GM19372 (cell line): ENCODE results near the gene HECW1.
"Not testable (repeated sequence)": the region's sequence is repeated elsewhere in the genome, so short reads cannot be mapped to it uniquely, and the experiment has no call there.

ENCODE experiments used
- ATAC-seq: cut with Tn5 transposase; IDR thresholded peaks from one replicate; pipeline ENCODE4 v1.9.1; 2021; ENCODE audit warnings: mild to moderate bottlenecking, low read depth, moderate library complexity; ENCODE audit not compliant: unreplicated experiment

Gene HECW1

DNA sequence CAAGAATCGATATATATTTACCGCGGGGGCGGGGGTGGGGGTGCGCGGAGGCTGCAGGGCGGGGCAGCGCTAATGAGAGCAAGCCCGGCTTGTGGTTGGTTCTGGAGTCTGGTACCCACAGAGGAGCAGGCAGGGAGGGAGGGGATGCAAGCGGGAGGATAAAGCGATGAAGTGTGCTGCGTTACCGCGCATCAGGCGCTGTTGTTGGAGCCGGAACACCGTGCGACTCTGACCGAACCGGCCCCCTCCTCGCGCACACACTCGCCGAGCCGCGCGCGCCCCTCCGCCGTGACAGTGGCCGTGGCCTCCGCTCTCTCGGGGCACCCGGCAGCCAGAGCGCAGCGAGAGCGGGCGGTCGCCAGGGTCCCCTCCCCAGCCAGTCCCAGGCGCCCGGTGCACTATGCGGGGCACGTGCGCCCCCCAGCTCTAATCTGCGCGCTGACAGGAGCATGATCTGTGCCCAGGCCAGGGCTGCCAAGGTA lies at the start of gene HECW1:
TSS of gene HECW1 (plus strand) at position 189 of the 482 bp plus-strand sequence. CDS start 131,259 bp downstream, outside the sequence.
- ATAC-seq = no peak

DNA sequence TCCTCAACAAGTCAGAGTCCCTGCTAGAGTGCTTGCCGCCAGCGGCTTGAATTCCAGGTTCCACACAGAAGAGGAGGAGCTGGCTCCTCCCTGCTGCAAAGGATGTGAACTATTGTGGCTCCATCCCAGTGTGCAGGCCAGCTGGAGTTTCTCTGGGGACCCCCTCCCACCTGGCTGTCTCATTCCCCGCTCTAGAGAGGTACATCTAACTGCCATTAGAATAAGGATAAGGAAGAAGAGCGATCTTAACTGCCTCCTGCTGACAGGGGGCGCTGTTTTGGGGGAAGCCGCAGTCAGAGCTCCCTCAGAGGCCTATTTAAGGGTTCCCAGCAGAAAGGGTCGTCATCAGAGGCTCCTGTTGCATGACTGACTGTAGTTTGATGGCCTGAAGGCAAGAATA lies 40.8 kb upstream of the HECW1 start:
- no peak for ATAC-seq

DNA sequence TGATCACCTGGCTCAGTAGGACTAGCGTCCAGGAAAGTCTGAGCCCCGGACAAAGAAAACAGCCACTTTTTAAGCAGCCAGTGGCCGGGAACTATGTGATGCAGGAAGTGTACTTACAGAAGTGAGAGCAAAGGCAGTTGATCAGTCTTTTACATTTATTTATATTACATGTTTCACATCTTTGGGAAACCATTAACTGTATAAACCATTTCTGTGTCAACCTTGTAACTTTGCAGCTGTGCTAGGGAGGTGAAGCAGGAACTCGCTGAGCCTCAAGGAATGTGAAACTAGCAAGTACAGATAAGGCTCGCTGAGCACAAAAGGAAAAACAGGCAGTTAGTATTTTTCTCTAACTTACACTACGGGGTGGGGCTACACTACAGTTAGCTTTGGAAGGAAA lies 39.9 kb upstream of the HECW1 start:
- peak; percentile 57 for ATAC-seq

DNA sequence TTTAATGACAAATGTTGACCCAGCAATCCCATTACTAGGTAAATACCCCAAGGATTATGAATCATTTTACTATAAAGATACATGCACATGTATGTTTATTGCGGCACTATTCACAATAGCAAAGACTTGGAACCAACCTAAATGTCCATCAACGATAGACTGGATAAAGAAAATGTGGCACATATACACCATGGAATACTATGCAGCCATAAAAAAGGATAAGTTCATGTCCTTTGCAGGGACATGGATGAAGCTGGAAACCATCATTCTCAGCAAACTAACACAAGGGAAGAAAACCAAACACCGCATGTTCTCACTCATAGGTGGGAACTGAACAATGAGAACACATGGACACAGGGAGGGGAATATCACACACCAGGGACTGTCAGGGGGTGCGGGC lies 38.6 kb upstream of the HECW1 start:
- ATAC-seq = not testable (repeated sequence)

DNA sequence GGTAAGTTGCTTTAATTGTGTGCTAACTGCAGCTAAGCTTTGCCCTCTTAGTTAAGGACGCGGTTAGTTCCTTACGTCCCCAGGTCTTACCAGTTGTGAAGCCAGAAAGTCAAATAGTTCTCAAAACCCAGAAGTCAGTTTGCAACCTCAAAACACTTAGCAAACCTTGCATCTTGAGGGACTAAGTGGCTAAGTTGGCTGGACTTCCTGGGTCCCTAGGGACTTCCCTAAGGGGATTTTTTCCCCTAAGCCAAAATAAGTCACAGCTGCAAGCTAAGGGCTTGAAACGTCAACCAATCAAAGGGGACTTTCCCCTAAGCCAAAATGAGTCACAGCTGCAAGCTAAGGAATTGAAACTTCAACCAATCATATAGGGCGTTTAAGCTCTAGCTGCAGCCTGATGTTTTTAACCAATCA lies 36.2 kb upstream of the HECW1 start:
- peak; percentile 55 for ATAC-seq

DNA sequence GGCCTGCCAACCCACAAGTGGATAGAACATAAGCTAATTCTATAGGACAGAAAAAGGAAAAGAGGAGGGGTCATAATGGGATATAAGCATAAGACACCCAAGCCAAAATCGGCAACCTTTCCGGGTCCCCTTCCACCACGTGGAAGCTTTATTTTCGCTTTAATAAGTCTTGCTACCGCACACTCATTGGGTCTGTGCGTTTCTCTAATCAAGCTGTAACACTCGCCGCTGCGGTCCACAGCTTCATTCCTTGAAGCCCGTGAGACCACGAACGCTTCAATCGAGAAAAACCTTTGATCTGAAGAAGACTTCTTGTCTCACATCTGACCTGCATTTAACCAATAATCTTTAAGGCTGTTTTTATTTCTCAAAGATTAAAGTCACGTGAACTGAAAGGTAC lies 35.8 kb upstream of the HECW1 start:
- no peak for ATAC-seq

DNA sequence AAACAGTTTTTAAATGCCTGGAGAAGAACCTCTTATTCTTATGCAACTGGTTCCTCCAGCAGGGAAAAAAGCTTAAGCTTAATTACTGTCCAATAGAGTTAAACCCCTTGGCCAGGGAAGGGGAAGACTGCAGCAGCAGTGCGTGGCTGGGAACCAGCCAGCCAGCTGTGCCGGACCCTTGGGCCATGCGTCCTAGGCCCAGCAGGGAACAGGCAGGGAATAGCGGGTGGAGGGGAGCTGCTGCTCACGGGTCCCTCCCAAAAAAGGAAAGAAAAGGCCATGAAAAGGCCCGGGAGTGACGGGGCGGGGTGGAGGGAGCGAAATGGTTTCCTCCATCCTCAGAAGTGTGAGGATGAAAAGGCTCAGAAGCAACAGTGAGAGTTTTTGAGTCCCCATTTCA lies 35.2 kb upstream of the HECW1 start:
- ATAC-seq = no peak

DNA sequence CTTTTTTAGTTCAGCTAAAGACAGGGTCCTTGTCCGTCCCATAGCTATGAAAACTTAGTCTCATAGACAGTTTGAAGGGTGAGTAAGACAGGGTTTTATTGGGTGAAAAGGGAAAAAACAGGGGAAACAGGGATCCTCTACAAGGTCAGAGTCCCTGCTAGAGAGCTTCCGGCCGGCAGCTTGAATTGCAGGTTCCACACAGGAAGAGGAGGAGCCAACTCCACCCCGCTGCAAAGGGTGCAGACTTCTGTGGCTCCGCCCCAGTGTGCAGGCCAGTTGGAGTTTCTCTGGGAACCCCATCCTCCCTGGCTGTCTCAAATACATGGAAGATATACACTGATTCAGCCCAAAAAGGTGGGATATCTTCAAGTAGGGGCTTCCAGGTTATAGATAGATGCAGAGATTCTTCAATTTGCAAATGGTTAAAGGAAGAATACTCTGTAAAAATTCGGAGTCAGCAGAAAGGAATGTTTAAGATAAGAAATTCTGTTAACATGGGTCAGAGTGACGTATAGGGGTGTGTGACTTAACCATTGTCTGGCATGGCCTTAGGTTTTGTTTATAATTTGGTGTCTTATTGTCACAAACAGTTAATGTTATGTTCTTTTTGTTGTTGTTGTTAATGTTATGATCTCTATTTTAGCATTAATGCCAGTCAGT lies 34.6 kb upstream of the HECW1 start:
- ATAC-seq = no peak

DNA sequence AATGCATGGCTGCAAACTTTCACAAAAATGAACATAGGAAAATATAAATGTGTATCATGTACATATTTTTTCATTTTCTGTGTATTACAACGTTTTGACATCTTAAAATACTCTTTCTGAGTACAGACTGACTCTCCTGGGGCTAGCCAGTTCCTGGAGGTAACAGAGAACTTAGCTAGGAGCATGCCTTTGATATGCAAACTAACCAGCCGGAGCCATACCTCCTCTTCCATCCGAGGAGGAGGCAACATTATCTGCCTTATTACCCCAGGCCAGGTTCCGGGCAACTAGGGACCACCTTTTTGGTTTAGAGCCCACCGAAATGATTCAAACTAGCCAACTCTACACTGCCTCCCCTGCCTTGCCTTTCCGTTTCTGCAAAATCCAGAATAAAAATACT lies 33.7 kb upstream of the HECW1 start:
- ATAC-seq = no peak

DNA sequence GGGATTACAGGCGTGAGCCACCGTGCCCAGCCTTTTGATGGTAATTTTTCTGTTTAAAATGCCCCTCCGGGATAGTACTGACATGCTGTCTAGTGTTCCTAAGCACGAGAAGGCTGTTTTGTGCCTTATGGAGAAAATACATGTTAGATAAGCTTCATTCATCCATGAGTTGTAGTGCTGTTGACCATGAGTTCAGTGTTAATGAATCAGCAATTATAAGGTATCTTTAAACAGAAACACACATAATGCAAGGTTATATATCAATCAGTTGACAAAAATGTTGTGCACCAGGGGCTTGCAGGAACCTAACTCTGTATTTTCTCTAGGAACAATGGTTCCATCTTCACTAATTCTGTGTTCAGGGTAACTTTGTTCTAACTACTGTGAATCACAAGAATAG lies 30.8 kb upstream of the HECW1 start:
- ATAC-seq = no peak

DNA sequence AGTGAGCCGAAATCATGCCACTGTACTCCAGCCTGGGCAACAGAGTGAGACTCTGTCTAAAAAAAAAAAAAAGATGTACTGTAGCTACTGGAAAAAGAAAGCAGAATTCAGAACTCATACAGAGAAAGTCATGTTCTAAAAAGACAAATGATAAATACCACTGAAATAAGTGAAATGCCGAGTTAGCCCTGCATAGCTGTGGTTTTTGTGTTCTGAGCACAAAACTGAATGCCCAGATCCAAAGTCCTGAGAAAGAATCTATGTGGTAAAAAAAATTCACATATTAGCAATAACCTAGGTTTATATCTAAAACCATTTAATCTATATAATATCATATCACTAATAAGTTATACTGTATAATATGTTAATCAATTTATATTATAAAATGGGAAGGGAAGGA lies 29.3 kb upstream of the HECW1 start:
- no peak for ATAC-seq

DNA sequence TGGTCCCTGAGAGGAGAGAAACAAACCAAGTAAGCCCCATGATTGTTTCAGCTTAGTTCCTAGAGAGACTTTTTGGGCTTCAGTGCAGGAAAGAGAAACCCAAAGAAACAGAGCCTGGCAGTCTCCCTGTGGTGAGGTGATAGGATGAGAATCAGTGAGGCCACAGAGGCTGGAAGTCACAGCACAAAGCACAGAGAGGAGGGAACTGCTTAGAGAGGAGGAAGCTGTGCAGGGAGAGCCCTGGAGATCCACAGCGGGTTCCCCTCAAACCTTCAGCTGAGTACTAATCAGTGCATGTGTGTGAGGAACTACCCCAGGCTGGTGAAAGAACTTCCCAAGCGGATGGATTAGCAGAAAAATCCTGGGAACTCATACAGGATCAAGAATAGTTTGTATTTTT lies 27.4 kb upstream of the HECW1 start:
- ATAC-seq = no peak

DNA sequence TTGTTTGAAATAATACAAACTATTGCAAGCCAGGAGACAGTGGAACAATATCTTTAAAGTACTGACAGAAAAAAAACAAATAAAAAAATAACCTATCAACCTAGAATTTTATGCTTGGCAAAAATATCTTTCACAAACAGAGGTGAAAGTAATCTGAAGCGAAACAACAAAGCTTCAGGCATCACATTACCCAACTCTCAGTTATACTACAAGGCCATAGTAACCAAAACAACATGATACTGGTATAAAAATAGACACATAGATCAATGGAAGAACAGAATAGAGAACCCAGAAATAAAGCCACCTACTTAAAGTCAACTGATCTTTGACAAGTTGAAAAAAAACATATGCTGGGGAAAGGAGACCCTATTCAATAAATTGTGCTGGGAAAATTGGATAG lies 26.5 kb upstream of the HECW1 start:
- no peak for ATAC-seq

DNA sequence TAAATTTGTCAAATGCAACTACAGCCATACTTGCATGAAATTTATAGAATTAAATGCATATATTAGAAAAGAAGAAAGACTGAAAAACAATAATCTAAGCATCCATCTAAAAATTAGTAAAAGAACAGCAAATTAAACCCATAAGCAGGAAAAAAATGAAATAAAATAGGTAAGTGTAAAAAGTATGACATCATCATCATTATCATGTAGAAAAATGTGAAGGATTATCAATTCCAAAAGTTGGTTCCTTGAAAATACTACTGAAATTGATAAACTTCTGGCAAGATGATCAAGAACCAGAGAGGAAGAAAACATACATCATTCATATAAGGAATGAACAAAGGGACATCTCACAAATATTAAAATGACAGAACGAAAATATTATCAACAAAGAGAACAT lies 19.6 kb upstream of the HECW1 start:
- no peak for ATAC-seq

DNA sequence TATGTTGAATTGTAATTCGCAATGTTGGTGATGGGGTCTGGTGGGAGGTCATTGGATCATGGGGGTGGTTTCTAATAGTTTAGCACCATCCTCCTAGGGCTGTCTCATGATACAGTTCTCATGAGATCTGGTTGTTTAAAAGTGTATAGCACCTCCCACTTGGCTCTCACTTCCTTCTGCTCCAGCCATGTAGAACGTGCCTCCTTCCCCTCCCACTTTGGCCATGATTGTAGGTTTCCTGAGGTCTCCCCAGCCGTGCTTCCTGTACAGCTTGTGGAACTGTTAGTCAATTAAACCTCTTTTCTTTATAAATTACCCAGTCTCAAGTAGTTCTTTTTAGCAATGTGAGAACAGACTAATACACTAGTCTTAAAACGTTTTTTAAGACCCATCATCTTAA lies 15.6 kb upstream of the HECW1 start:
- ATAC-seq = no peak

DNA sequence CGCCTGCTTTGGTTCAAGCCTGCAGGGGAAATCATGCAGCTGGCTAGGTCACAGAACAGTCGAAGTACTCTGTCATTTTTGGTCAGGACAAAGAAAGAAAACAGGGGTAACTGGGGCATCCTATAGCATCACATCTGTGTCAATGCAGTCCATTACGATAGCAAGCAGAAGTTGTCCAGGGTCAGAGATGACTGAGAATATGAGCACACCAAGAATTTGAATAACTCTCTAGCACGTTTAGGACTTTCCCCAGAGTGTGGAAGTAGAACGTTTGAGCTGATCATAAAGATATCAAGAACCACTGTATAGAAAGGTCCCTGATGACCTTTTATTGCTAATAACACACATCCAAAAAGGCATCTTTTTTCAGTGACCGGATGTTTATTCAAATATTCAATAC lies 12.7 kb upstream of the HECW1 start:
- no peak for ATAC-seq

DNA sequence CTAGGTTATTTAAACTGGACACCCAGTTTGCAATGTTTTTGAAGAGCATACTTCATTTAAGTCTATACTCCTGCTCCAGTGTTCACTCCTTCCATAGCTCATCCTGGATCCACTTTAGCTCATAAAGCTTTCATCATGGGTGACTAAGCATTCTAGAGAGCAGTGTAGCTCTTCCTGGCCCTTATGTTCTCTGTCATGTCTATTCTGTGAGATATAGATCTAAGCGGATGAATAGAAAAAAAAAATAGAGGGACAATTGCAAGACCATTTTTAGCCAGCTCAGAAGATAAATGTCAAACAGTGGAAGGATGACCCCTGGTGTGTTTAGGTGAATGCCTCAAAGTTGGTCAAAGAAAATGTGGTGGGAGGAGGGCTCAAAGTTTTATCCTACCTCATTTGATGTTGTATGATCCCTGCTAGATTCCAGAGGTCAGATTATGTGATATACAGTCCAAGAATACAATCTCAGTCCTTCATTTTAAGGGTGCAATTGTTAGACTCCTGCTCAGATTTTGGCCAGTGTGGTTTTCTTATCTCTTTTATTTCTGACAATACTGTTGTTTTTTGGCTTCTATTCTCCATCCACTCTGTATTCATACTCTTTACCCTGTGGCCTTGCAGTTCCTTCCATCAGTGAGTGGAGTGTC lies 7.5 kb upstream of the HECW1 start:
- no peak for ATAC-seq

DNA sequence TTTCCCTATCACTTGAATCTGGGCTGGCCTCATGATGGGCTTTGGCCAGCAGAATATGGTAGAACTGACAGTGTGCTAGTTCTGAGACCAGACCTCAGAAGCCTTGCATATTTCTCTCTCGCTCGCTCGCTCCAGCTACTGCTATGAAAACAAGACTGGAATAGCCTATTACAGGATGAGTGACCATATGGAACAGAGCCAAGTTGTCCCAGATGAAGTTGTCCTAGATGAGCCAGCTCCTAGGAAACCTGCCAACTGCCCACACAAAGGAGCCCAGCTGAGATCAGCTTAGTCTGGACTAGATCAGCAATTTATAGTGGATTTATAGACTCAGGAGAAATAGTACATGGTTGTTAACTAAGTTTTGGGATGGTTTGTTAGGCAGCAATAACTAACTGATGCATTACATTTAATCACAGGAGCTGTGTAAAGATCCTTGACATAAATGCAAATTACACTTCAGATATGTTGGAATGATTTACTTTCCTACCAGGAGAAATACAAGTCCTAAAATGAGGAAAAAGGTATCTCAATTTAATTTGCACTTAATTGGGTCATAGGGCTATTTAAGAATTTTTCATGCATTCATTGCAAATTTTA lies 6.8 kb upstream of the HECW1 start:
- no peak for ATAC-seq

DNA sequence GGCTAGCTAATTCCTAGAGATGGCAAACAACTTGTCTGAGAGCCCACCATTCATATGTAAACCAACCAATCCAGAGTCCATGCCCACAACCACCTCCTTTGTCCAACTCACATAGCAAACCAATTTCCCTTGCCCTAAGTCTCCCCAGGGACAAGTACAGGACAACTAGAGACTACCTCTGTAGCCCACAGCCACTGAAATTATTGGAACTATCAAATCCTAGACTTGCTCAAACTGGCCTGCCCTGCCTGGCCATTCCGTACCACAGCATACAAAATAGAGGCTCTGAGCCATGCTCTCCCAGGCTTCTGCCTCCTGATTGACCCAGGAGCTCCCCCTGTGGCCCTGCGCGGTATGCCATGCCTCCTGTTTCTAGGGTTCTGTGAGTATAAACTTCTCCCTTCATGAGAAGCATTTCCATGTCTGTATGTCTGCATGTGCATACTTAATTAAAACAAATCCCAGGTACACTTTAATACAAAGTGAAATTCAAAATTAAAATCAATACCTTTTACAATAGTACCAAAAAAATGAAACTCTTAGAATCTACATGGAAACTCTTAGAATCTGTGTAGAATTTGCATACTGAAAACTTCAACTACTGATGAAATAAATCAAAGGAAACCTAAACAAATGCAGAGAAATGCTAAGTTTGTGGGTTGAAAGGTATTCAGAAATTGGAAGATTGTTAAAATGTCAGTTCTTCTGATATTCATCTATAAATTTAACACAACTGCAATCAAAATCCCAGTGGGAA lies 4.0 kb upstream of the HECW1 start:
- ATAC-seq = peak; percentile 74

DNA sequence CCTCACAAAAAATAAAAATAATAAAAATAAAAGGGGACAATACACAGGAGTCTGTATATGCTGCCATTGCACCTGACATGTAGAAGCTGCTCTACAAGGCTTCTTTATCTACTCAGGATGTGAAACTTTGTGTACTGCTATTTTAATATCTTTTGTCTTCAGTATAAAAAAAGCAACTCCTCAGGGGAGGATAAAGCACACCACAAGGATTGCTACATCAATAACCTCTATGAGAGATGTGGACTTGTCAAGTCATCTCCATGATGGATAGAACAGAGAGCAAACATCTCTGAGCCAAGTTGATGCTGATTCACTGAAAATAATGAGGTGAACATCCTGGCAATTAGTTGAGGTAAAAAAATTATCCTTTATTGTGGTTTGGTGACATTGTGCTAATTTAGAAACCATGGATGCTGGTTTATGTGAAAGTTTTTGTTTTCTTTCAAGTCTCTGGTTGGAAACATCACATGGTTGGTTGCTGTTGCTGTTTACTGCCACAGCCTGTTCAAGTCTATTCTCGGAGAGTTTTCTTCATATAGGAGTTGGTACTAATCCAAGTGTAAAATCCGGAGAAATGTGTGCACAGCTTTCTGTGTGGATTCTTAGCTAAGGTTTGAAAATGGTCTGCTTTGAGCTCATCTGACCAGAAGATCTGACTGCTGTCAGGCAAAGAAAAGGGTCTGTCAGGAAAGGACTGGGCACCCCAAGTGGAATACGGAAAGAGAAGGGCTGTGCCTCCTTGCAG lies 1.5 kb upstream of the HECW1 start:
- no peak for ATAC-seq
